ENCODE results near the gene TMEM184B.

DNA sequence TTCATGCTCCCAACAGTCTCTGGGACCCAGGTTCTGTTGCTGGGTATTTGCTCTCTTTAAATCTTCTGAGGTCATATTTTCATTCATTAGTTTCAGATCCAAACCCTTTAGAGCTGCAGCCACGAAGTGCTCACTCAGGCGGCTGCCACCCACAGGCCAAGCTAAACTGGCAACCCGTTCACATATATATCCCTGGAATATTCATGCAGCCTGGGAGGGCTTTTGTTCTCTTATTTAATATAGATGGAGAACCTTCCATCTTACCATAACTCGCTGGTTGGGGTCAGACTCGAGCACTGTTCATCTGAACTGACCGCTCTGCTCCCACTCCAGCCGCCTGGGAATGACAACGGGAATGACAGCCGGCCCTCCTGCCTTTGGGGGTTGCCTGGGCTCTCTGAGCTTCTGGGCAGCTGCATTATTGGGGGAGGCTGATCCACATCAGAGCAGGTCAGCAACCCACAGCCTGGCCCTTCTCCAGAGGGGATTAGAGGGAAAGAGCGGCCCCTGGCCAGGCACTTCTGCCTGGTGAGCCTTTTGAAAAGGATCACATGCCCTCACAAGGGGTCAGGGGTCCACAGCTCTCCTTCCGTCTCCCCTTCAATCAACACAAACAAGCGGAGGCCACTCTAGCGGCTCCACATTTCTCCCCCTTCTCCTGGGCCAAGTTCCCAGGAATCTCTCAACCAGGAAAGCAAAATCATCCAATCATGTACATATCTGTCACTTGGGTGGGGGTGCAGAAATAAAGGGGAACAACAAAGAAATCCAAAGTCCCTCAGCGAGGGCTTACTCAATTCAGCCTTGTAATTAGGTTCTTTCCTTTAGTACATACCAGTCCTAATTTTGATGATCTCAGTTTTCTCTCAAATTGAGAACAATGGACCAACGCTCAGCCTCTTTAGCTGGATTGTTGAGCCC lies 11.8 kb downstream of the TMEM184B start:
- TF ChIP-seq, protein P1, sequence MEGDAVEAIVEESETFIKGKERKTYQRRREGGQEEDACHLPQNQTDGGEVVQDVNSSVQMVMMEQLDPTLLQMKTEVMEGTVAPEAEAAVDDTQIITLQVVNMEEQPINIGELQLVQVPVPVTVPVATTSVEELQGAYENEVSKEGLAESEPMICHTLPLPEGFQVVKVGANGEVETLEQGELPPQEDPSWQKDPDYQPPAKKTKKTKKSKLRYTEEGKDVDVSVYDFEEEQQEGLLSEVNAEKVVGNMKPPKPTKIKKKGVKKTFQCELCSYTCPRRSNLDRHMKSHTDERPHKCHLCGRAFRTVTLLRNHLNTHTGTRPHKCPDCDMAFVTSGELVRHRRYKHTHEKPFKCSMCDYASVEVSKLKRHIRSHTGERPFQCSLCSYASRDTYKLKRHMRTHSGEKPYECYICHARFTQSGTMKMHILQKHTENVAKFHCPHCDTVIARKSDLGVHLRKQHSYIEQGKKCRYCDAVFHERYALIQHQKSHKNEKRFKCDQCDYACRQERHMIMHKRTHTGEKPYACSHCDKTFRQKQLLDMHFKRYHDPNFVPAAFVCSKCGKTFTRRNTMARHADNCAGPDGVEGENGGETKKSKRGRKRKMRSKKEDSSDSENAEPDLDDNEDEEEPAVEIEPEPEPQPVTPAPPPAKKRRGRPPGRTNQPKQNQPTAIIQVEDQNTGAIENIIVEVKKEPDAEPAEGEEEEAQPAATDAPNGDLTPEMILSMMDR (IDR thresholded peaks at IDR 0.05) = no peak
- TF ChIP-seq ZFX (IDR thresholded peaks at IDR 0.05; ENCODE audit: borderline replicate concordance) = no peak
